ENCODE measurements around the gene NPM3. TPM values are rescaled to one million over a fixed set of nuclear protein-coding genes. Genes with fewer than 3 reads are reported as not detected.

NPM3 gene
- total and polyA plus RNA-seq, 2 of the 8 experiments (the other 6 are each of a cell fraction or from before 2014, with no cell fraction given) = 127 to 175 TPM

- TF ChIP-seq CBX5 (IDR thresholded peaks at IDR 0.05; ENCODE audit: low read depth, low read length) (no peak), RFX5 (IDR thresholded peaks at IDR 0.05; ENCODE audit: borderline replicate concordance, low read depth, low read length) (no peak), TAF1 (IDR thresholded peaks at IDR 0.05; ENCODE audit: low read depth, low read length) (no peak), JUND (IDR thresholded peaks at IDR 0.05; ENCODE audit: low read length) (no peak), KDM1A (IDR thresholded peaks at IDR 0.05; ENCODE audit: borderline replicate concordance, low read length) (0 out of 2 replicates have a peak, but pooled peaks have one; percentile 54), JUN (IDR thresholded peaks at IDR 0.05; ENCODE audit: low read depth, low read length) (no peak), ASH2L (IDR thresholded peaks at IDR 0.05; ENCODE audit: low read length) (peak; percentile 62), EZH2 (IDR thresholded peaks at IDR 0.05; ENCODE audit: low read depth, low read length, severe bottlenecking) (no peak), GTF2F1 (IDR thresholded peaks at IDR 0.05; ENCODE audit: borderline replicate concordance, low read depth, low read length) (no peak), SUZ12 (IDR thresholded peaks at IDR 0.05; ENCODE audit: low read length) (no peak; the same call in 1 of the 2 replicates), GABPA (IDR thresholded peaks at IDR 0.05; ENCODE audit: borderline replicate concordance, insufficient read depth, low read length) (no peak), ATF2 (IDR thresholded peaks at IDR 0.05; ENCODE audit: low read length) (no peak), HDAC6 (IDR thresholded peaks at IDR 0.05; ENCODE audit: low read depth, low read length) (no peak), RXRA (IDR thresholded peaks at IDR 0.05; ENCODE audit: insufficient read depth, low read depth, low read length) (no peak), FOSL1 (IDR thresholded peaks at IDR 0.05; ENCODE audit: insufficient read depth, low read depth, low read length) (no peak), NANOG (IDR thresholded peaks at IDR 0.05; ENCODE audit: insufficient read depth, low read depth, low read length, poor library complexity, severe bottlenecking) (no peak), SP1 (IDR thresholded peaks at IDR 0.05; ENCODE audit: low read depth, low read length) (no peak), CREB1 (IDR thresholded peaks at IDR 0.05) (peak; percentile 64; the same call in 1 of the 2 replicates), POLR2A (IDR thresholded peaks at IDR 0.05; ENCODE audit: control extremely low read depth in 1 of 2, low read depth in 2 of 2, low read length in 2 of 2) (no peak), SP4 (IDR thresholded peaks at IDR 0.05; ENCODE audit: low read length) (peak; percentile 56), POLR2AphosphoS5 (IDR thresholded peaks at IDR 0.05; ENCODE audit: low read depth, low read length) (no peak), SRF (IDR thresholded peaks at IDR 0.05; ENCODE audit: low read depth, low read length) (no peak), SAP30 (IDR thresholded peaks at IDR 0.05; ENCODE audit: insufficient read depth, insufficient replicate concordance, low read length) (no peak)
These were observed 47.3 kb upstream of the NPM3 start (continued) for GRCh38 chr10:101830322-101831168.

Data from H1 (cell line).